HepG2 (cell line): ENCODE measurements around the gene TSG101. TPM values are rescaled to one million over a fixed set of nuclear protein-coding genes. Genes with fewer than 3 reads are reported as not detected.

Experiments used
- KDM4B ChIP-seq: sonication (generic); formaldehyde crosslinking; IDR thresholded peaks from 2 replicates; pipeline ENCODE4 v1.4.0; 2020; ENCODE audit warnings: missing genetic modification reagents
- KLF16 ChIP-seq, 2 experiments: sonication (generic) in 1 of 2; formaldehyde crosslinking in 1 of 2; IDR thresholded peaks; 2 replicates each; pipeline versions ENCODE4 v1.6.1 to v1.8.0; 2016 to 2023; ENCODE audit warnings: missing genetic modification reagents in 2 of 2, missing compliant biosample characterization in 1 of 2
- MBD4 ChIP-seq: IDR thresholded peaks from 2 replicates; pipeline ENCODE4 v1.6.1; 2012; ENCODE audit warnings: low read length, inconsistent platforms, borderline replicate concordance
- SETDB1 ChIP-seq: sonication (generic); formaldehyde crosslinking; IDR thresholded peaks from 2 replicates; pipeline ENCODE4 v1.5.1; 2020; ENCODE audit warnings: missing genetic modification reagents, mild to moderate bottlenecking, borderline replicate concordance
- SOX13 ChIP-seq, 3 experiments: fragments of 450-650 bp in 1 of 3; sonication (generic) in 1 of 3; formaldehyde crosslinking in 1 of 3; IDR thresholded peaks in 2 of 3; conservative IDR thresholded peaks in 1 of 3; 2 replicates each; pipeline versions ENCODE4 v1.5.0 to v1.6.1; 2016 to 2020; ENCODE audit warnings: antibody characterized with exemption in 1 of 3, mild to moderate bottlenecking in 1 of 3, missing compliant biosample characterization in 1 of 3, missing genetic modification reagents in 1 of 3, moderate library complexity in 1 of 3
- ZNF747 ChIP-seq: sonication (generic); formaldehyde crosslinking; IDR thresholded peaks from 2 replicates; pipeline ENCODE4 v1.8.1; 2023; ENCODE audit warnings: missing genetic modification reagents, mild to moderate bottlenecking, borderline replicate concordance
- ZSCAN20 ChIP-seq: sonication (generic); formaldehyde crosslinking; IDR thresholded peaks from 2 replicates; pipeline ENCODE4 v1.4.0; 2020; ENCODE audit warnings: missing genetic modification reagents, mild to moderate bottlenecking, borderline replicate concordance
- polyA plus RNA-seq, 8 experiments: library from polyadenylated mRNA; depleted of rRNA in 3 of 8; stranded (reverse) in 7 of 8; unstranded in 1 of 8; fragments of >200 nt; fragmentation: Illumina TruSeq in 4 of 8; extraction: Trizol in 4 of 8; gene quantifications; 2 replicates each; pipeline versions ENCODE4 v1.2.1 to v1.2.3, GENCODE V29; 2011 to 2016; ENCODE audit warnings: low read depth in 4 of 8, missing spikeins in 1 of 8, mixed read lengths in 1 of 8; ENCODE audit not compliant: insufficient read depth in 1 of 8
- total RNA-seq, 5 experiments: library from RNA; depleted of rRNA; stranded (reverse); fragments of >200 nt; fragmentation: Illumina TruSeq; extraction: Trizol; gene quantifications; 2 replicates each; pipeline ENCODE4 v1.2.3, GENCODE V29; 2016; ENCODE audit warnings: low read depth in 1 of 5
- TF ChIP-seq, protein P1 (sequence below): sonication (generic); formaldehyde crosslinking; IDR thresholded peaks from 2 replicates; pipeline ENCODE4 v1.5.0; 2020; ENCODE audit warnings: mild to moderate bottlenecking, missing genetic modification reagents, borderline replicate concordance
- TF ChIP-seq, protein P2 (sequence below): sonication (generic); IDR thresholded peaks from 2 replicates; pipeline ENCODE4 v1.6.1; 2016; ENCODE audit warnings: low read depth, borderline replicate concordance
- TF ChIP-seq, protein P3 (sequence below): sonication (generic); formaldehyde crosslinking; IDR thresholded peaks from 2 replicates; pipeline ENCODE4 v1.5.0; 2020; ENCODE audit warnings: missing genetic modification reagents
- TF ChIP-seq, protein P4 (sequence below), 2 experiments: fragments of 450-650 bp in 1 of 2; sonication (generic) in 1 of 2; formaldehyde crosslinking; IDR thresholded peaks; 2 replicates each; pipeline versions ENCODE4 v1.5.0 to v1.8.0; 2020 to 2022; ENCODE audit warnings: mild to moderate bottlenecking in 1 of 2, missing genetic modification reagents in 1 of 2

Gene TSG101
- total and polyA plus RNA-seq, 2 of the 13 experiments (the other 11 are each of a cell fraction or from before 2014, with no cell fraction given), result 69.3 to 206 TPM

DNA sequence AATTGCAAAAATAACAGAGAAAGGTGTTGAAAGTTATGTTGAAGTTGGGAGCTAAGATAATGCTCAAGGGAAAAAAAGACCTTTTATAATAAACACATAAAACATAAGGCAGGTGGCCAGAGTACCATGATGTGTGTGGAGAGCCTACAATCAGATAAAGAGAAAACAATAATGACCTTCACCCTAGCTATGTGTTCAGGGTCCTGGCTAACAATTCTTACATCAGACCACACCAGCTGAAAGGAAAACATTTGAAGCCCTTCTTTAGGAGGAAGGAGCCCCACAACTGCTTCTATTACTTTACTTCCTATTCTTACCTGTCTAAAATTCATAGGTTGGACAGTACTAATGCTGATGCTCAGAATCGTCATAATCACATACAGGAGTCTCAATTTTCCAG, 2.5 kb downstream of the TSG101 start (continued):
- TF ChIP-seq, protein P1, sequence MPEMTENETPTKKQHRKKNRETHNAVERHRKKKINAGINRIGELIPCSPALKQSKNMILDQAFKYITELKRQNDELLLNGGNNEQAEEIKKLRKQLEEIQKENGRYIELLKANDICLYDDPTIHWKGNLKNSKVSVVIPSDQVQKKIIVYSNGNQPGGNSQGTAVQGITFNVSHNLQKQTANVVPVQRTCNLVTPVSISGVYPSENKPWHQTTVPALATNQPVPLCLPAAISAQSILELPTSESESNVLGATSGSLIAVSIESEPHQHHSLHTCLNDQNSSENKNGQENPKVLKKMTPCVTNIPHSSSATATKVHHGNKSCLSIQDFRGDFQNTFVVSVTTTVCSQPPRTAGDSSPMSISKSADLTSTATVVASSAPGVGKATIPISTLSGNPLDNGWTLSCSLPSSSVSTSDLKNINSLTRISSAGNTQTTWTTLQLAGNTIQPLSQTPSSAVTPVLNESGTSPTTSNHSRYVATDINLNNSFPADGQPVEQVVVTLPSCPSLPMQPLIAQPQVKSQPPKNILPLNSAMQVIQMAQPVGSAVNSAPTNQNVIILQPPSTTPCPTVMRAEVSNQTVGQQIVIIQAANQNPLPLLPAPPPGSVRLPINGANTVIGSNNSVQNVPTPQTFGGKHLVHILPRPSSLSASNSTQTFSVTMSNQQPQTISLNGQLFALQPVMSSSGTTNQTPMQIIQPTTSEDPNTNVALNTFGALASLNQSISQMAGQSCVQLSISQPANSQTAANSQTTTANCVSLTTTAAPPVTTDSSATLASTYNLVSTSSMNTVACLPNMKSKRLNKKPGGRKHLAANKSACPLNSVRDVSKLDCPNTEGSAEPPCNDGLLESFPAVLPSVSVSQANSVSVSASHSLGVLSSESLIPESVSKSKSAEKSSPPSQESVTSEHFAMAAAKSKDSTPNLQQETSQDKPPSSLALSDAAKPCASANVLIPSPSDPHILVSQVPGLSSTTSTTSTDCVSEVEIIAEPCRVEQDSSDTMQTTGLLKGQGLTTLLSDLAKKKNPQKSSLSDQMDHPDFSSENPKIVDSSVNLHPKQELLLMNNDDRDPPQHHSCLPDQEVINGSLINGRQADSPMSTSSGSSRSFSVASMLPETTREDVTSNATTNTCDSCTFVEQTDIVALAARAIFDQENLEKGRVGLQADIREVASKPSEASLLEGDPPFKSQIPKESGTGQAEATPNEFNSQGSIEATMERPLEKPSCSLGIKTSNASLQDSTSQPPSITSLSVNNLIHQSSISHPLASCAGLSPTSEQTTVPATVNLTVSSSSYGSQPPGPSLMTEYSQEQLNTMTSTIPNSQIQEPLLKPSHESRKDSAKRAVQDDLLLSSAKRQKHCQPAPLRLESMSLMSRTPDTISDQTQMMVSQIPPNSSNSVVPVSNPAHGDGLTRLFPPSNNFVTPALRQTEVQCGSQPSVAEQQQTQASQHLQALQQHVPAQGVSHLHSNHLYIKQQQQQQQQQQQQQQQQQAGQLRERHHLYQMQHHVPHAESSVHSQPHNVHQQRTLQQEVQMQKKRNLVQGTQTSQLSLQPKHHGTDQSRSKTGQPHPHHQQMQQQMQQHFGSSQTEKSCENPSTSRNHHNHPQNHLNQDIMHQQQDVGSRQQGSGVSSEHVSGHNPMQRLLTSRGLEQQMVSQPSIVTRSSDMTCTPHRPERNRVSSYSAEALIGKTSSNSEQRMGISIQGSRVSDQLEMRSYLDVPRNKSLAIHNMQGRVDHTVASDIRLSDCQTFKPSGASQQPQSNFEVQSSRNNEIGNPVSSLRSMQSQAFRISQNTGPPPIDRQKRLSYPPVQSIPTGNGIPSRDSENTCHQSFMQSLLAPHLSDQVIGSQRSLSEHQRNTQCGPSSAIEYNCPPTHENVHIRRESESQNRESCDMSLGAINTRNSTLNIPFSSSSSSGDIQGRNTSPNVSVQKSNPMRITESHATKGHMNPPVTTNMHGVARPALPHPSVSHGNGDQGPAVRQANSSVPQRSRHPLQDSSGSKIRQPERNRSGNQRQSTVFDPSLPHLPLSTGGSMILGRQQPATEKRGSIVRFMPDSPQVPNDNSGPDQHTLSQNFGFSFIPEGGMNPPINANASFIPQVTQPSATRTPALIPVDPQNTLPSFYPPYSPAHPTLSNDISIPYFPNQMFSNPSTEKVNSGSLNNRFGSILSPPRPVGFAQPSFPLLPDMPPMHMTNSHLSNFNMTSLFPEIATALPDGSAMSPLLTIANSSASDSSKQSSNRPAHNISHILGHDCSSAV (CRISPR knock-in tag), result no peak
- TF ChIP-seq ZNF747 (no peak), MBD4 (no peak), KLF16 (CRISPR knock-in tag; IDR thresholded peaks at IDR 0.05) (0 out of 4 replicates have a peak, but pooled peaks of 1 of the 2 experiments have one; percentile 38), KDM4B (no peak), ZSCAN20 (no peak), SETDB1 (no peak), SOX13 (IDR thresholded peaks at IDR 0.05) (no peak), SOX13 (CRISPR knock-in tag; conservative IDR thresholded peaks at IDR 0.05 in 1 of 2, IDR thresholded peaks at IDR 0.05 in 1 of 2) (peak in 1 of 2 experiments; percentile 87; a peak in 2 of 4 replicates)
- TF ChIP-seq, protein P2, sequence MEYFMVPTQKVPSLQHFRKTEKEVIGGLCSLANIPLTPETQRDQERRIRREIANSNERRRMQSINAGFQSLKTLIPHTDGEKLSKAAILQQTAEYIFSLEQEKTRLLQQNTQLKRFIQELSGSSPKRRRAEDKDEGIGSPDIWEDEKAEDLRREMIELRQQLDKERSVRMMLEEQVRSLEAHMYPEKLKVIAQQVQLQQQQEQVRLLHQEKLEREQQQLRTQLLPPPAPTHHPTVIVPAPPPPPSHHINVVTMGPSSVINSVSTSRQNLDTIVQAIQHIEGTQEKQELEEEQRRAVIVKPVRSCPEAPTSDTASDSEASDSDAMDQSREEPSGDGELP, result peak; percentile 76
- TF ChIP-seq, protein P3, sequence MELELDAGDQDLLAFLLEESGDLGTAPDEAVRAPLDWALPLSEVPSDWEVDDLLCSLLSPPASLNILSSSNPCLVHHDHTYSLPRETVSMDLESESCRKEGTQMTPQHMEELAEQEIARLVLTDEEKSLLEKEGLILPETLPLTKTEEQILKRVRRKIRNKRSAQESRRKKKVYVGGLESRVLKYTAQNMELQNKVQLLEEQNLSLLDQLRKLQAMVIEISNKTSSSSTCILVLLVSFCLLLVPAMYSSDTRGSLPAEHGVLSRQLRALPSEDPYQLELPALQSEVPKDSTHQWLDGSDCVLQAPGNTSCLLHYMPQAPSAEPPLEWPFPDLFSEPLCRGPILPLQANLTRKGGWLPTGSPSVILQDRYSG (CRISPR knock-in tag), result no peak
- TF ChIP-seq, protein P4, sequence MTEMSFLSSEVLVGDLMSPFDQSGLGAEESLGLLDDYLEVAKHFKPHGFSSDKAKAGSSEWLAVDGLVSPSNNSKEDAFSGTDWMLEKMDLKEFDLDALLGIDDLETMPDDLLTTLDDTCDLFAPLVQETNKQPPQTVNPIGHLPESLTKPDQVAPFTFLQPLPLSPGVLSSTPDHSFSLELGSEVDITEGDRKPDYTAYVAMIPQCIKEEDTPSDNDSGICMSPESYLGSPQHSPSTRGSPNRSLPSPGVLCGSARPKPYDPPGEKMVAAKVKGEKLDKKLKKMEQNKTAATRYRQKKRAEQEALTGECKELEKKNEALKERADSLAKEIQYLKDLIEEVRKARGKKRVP (CRISPR knock-in tag; IDR thresholded peaks at IDR 0.05), result peak in 1 of 2 experiments; percentile 86; a peak in 2 of 4 replicates
